ENCODE data around the gene IL13.

IL13 gene

GRCh38 chr5:132669966-132670882 is 12.3 kb downstream of the IL13 start:
- no peak overlapping the region for H3K4me3 ChIP-seq (ENCODE audit: low read depth, low read length)

DNA sequence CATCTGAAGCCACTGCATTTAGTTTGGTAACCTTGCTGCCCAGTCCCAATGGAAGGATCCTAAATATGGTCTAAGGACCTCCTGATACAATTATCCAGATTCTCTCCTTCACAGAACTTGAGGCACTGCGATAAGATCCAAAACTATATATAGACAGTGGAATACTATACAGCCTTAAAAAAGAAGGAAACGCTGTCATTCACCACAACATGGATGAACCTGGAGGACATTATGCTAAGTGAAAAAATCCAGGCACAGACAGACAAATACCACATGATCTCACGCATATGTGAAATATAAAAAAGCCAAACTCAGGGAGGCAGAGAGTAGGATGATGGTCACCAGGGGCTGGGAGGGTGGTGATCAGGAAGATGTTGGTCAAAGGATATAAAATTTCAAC is 13.0 kb downstream of the IL13 start:
- no peak overlapping the region for H3K4me3 ChIP-seq (ENCODE audit: low read depth, low read length)

GRCh38 chr5:132673488-132673887 is 15.5 kb downstream of the IL13 start:
- no peak overlapping the region for H3K4me3 ChIP-seq (ENCODE audit: low read depth, low read length)

GRCh38 chr5:132673939-132674630 is 16.1 kb downstream of the IL13 start, which contains the start of gene IL4:
IL4 (plus strand) TSS chr5:132673989; CDS start chr5:132674051, 62 bp downstream.
- no peak within 1 kb of the TSS for H3K4me3 ChIP-seq (ENCODE audit: low read depth, low read length)

GRCh38 chr5:132674671-132675506 is 16.9 kb downstream of the IL13 start:
- H3K4me3 ChIP-seq (ENCODE audit: low read depth, low read length): no peak overlapping the region

DNA sequence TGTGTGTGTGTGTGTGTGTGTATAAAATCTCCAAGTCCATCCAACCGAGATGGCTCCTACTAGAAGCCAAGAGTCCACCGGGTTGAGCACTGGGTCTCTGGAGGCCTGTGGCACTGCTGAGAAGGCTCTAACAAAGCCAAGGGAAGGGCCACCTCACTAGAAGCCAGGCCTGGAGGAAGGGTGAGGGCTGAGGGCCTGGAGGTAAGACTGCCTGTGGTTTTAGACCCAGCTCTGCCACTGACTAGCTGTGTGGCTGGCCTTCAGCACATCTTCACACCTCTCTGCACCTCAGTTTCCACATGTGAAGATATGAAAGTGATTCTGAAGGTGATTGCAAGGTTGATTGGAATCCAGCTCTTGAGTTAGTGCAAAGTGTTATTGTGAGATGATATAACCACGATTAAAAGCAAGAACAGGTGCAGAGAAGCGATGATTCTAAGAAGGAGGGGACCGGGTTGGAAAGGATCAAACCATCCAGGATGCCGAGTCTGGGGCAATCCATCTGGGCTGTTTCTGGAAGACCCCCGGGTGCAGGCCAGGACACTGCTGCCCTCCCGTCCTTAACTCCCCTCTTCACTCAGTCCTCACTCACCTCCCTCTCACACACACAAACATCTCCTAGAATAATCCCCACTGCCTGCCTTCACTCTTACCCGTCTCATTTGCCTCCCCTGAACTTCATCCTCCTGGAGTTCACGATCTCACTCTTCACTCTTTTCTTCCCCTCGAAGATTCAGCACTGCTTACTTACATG is 18.1 kb downstream of the IL13 start:
- H3K4me3 ChIP-seq (ENCODE audit: low read depth, low read length): no peak overlapping the region

- H3K4me3 ChIP-seq (ENCODE audit: low read depth, low read length): no peak overlapping the region
These were observed 19.2 kb downstream of the IL13 start for GRCh38 chr5:132677191-132677590.

DNA sequence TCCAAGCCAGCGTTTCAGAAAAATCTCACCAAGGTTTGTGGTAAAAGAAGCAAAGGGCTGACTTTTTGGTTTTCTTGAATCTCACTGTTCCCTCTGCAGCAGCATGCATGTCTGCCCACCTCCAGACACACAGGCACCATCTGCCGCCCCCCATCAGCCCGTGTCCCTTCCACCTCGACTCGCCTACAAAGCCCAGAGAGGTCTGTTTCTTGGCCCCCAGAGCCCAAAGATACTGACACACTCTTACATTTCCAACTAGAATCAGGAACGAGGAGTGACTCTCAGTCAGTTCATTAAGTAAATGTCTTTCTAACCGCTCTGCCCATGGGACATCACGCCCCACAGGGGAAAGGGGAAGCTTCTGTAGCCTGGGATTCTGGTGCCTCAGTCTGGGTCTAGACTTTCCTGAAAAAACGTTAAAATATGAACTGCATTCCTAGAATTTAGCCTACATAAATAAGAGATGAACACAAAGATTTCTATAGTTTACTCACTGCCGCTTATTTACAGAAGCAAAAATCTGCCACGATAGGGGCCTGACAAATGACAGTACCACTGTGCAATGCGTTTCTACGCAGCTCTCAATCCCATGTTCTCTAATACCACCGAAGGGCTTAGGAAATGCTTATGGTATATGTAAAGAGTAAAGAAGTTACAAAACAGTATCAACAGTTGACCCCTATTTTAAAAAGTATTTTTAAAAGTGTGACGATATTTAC is 19.9 kb downstream of the IL13 start:
- no peak overlapping the region for H3K4me3 ChIP-seq (ENCODE audit: low read depth, low read length)

GRCh38 chr5:132678735-132679134 is 20.8 kb downstream of the IL13 start:
- no peak overlapping the region for H3K4me3 ChIP-seq (ENCODE audit: low read depth, low read length)

- H3K4me3 ChIP-seq (ENCODE audit: low read depth, low read length): no peak overlapping the region
These were observed 21.2 kb downstream of the IL13 start for GRCh38 chr5:132679166-132679565.

GRCh38 chr5:132679717-132680380 is 21.9 kb downstream of the IL13 start:
- no peak overlapping the region for H3K4me3 ChIP-seq (ENCODE audit: low read depth, low read length)

GRCh38 chr5:132680780-132681475 is 23.0 kb downstream of the IL13 start:
- no peak overlapping the region for H3K4me3 ChIP-seq (ENCODE audit: low read depth, low read length)

GRCh38 chr5:132681476-132681831 is 23.5 kb downstream of the IL13 start:
- no peak overlapping the region for H3K4me3 ChIP-seq (ENCODE audit: low read depth, low read length)

DNA sequence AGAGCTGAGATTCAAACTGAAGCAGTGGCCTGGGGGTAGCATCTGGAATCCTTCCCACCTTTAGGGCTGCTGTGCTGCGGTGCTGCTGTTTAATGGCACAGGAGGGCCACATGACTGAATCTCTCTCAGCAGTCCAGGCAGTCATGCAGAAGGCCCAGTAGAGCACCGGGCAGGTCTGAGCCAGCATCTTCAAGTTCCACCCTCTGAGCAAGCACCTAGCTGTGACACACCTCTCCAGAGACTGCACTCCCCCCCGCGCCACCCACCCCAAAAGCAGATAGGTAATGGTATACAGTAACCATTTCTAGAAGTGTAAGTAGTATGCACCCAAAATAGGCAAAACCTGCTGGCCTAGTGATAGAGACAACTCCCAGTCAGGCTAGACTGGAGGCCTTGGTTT is 24.0 kb downstream of the IL13 start:
- H3K4me3 ChIP-seq (ENCODE audit: low read depth, low read length): no peak overlapping the region

DNA sequence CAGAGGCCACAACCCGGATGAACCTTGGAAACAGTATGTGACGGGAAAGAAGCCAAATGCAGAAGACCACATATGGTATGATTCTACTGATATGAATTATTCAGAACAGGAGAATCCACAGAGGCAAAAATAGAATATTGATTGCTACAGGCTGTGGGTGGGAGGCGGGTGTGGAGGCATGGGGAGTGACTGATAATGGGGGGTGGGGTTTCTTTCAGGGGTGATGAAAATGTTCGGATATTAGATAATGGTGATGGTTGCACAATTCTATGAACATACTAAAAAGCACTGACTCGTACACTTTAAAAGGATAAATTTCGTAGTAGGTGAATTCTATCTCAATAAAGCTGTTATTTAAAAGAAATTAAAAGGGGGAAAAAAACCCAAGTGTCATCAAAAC is 26.5 kb downstream of the IL13 start:
- H3K4me3 ChIP-seq (ENCODE audit: low read depth, low read length): no peak overlapping the region

GRCh38 chr5:132684922-132685720 is 27.1 kb downstream of the IL13 start:
- H3K4me3 ChIP-seq (ENCODE audit: low read depth, low read length): no peak overlapping the region

GRCh38 chr5:132686193-132686592 is 28.2 kb downstream of the IL13 start:
- no peak overlapping the region for H3K4me3 ChIP-seq (ENCODE audit: low read depth, low read length)

GRCh38 chr5:132687995-132688394 is 30.0 kb downstream of the IL13 start:
- no peak overlapping the region for H3K4me3 ChIP-seq (ENCODE audit: low read depth, low read length)

Data from iPS-11a (cell line).